Measurements from ENCODE around the gene YTHDC1. TPM values are rescaled to one million over a fixed set of nuclear protein-coding genes. Genes with fewer than 3 reads are reported as not detected.

YTHDC1 gene
- 10 to 100 TPM; 56.0 to 63.3 TPM for total RNA-seq

DNA sequence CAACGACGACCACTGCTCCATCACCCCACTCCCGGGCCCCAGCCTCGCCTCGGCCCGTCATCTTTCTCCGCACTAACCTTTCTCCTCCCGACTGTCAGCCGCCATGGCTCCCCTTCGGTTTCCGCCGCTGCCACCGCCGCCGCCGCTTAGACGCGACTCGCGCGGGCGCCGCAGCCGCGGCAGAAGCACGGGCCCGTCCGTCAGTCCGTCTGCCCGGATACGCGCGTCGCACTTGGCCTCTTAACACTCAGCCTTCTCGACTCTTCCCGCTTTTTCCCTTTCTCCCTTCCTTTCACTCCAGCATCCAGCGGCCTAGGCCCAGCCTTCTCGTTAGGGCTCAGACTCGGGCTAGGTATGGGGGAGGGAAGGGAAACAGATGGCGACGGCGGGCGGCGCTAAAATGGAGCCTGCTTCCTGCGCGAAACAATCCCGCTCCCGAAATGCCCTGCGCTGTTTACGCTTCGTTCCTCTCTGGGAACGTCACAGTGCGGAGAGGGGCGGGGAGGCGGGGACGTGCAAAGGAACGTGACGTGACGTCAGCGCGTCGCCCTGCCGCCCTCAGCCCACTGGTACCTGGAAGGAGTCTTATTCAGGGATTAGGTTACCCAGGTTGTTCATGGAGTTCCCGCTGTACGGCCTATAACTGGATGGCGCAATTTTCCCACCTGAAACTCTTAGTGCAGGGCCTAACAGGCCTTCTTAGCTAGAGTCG is at the start of gene YTHDC1:
TSS of gene YTHDC1 (minus strand) at position 442 of the 712 bp plus-strand sequence. CDS start at position 105, 337 bp downstream.
- intact Hi-C loops (cut with DNase I): no loop called here
- H3K27me3 ChIP-seq: no peaks in the 10 kb centered on the region
- 1% methylated on average over 59 to 67 of the region's 67 CpGs for WGBS, 2 donors
- peak; percentile 98 for ATAC-seq
- H3K4me1 ChIP-seq: peaks cover 32% of the 10 kb centered on the region
- H3K27ac ChIP-seq: peak within 1 kb of the TSS; percentile 98 to 99 (median 99)
- no peaks in the 10 kb centered on the region for H3K9me3 ChIP-seq
- peak; percentile 98 to 99 (median 98) for DNase-seq
- peak; percentile 96 to 99 (median 98) for TF ChIP-seq POLR2A (IDR thresholded peaks at IDR 0.05)
- TF ChIP-seq, protein P1, sequence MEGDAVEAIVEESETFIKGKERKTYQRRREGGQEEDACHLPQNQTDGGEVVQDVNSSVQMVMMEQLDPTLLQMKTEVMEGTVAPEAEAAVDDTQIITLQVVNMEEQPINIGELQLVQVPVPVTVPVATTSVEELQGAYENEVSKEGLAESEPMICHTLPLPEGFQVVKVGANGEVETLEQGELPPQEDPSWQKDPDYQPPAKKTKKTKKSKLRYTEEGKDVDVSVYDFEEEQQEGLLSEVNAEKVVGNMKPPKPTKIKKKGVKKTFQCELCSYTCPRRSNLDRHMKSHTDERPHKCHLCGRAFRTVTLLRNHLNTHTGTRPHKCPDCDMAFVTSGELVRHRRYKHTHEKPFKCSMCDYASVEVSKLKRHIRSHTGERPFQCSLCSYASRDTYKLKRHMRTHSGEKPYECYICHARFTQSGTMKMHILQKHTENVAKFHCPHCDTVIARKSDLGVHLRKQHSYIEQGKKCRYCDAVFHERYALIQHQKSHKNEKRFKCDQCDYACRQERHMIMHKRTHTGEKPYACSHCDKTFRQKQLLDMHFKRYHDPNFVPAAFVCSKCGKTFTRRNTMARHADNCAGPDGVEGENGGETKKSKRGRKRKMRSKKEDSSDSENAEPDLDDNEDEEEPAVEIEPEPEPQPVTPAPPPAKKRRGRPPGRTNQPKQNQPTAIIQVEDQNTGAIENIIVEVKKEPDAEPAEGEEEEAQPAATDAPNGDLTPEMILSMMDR (IDR thresholded peaks at IDR 0.05): peak in 1 of 7 experiments; percentile 24
- no peaks in the 10 kb centered on the region for H3K36me3 ChIP-seq (replicated peaks in 1 of 2; ENCODE audit: insufficient read depth in 1 of 2, low read depth in 2 of 2)
- peak within 1 kb of the TSS; percentile 57 to 67 for H3K4me3 ChIP-seq

DNA sequence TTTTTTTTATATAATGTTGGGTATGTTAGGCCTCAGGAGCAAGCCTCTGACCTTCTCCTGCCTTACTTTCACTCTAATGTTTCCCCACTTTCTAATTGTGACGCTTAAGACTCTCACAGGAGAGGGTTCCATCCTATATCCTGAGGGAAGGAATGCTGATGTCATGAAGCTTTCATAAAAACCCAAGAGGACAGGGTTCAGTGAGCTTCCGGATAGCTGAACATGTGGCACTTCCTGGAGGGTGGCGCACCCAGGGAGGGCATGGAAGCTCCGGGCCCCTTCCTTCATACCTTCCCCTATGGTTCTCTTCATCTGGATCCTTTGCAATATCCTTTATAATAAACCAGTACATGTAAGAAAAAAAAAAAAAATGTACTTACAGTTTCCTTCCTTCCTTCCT is 49.4 kb upstream of the YTHDC1 start:
- Histone ChIP-seq H3K4me3 (no peak overlapping the region), H3K9me3 (no peaks in the 10 kb centered on the region), H3K36me3 (replicated peaks in 1 of 2; ENCODE audit: insufficient read depth in 1 of 2, low read depth in 2 of 2) (no peaks in the 10 kb centered on the region), H3K27me3 (no peaks in the 10 kb centered on the region), H3K27ac (no peak overlapping the region), H3K4me1 (no peaks in the 10 kb centered on the region)
- 86 to 87% methylated on average over 4 of the region's 4 CpGs for WGBS, 2 donors
- no peak for ATAC-seq
- intact Hi-C loops (cut with DNase I): no loop called here
- TF ChIP-seq, protein P1 (IDR thresholded peaks at IDR 0.05): no peak
- TF ChIP-seq POLR2A (IDR thresholded peaks at IDR 0.05): no peak
- no peak for DNase-seq

DNA sequence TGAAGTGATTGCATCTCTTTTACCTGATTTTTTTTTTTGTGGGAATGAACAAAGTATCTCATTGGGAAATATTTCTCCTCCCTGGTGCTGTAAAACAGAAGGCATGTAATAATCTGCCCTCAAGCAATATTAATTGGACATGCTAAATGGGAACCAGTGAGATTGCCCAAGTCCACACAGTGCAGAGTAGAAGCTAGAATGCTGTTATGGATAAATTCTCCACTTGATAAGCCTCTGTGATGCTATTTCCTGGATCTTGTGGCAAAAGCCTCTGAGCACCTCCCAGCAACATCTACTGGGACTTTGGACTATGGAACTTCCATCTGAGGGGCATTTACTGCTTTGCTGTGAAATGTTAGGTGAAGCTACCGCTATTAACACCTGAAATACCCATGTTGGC is 46.9 kb upstream of the YTHDC1 start:
- Histone ChIP-seq H3K36me3 (replicated peaks in 1 of 2; ENCODE audit: insufficient read depth in 1 of 2, low read depth in 2 of 2) (no peaks in the 10 kb centered on the region), H3K27ac (no peak overlapping the region), H3K27me3 (no peaks in the 10 kb centered on the region), H3K4me1 (no peaks in the 10 kb centered on the region), H3K9me3 (no peaks in the 10 kb centered on the region), H3K4me3 (no peak overlapping the region)
- intact Hi-C loops (cut with DNase I): no loop called here
- WGBS, 2 donors: 75 to 100% methylated on average over 1 of the region's 1 CpG
- DNase-seq (no peak), ATAC-seq (no peak)
- TF ChIP-seq, protein P1 (IDR thresholded peaks at IDR 0.05): no peak
- TF ChIP-seq POLR2A (IDR thresholded peaks at IDR 0.05): no peak

DNA sequence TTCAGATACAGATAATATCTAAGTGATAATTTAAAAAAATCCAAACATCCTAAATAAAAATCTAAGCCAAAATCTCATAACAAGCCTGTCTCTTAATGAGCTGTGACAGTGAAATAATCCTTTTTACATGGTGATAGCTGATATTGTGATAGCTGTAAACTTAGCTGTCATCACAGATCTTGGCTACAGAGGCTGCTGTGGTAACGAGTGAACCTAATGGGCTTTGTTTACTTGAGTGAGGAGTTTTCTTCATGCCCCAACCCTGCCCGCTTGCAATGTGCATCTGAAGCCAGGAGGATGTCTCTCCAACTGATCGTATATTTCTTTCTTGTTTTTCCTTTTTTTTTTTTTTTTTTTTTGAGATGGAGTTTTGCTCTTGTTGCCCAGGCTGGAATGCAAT is 41.5 kb upstream of the YTHDC1 start:
- Histone ChIP-seq H3K4me3 (no peak overlapping the region), H3K4me1 (no peaks in the 10 kb centered on the region), H3K36me3 (replicated peaks in 1 of 2; ENCODE audit: insufficient read depth in 1 of 2, low read depth in 2 of 2) (no peaks in the 10 kb centered on the region), H3K9me3 (no peaks in the 10 kb centered on the region), H3K27ac (no peak overlapping the region), H3K27me3 (no peaks in the 10 kb centered on the region)
- intact Hi-C loops (cut with DNase I): no loop called here
- DNase-seq: no peak
- WGBS, 2 donors: 52 to 57% methylated on average over 3 of the region's 3 CpGs
- TF ChIP-seq POLR2A (IDR thresholded peaks at IDR 0.05): no peak
- TF ChIP-seq, protein P1 (IDR thresholded peaks at IDR 0.05): no peak
- no peak for ATAC-seq
